Gastroesophageal sphincter (tissue), 3 donors: ENCODE results near the gene TOMM40.

Experiments used
- EP300 ChIP-seq: sonication (generic); formaldehyde crosslinking; IDR thresholded peaks from one replicate; pipeline ENCODE4 v1.6.1; 2017; ENCODE audit warnings: antibody characterized with exemption, mild to moderate bottlenecking
- POLR2A ChIP-seq, 2 donors: fragments of 450-650 bp; IDR thresholded peaks; one replicate each; pipeline ENCODE4 v1.6.1; 2017; ENCODE audit warnings: antibody characterized with exemption in 2 of 2, mild to moderate bottlenecking in 2 of 2, moderate library complexity in 1 of 2
- POLR2AphosphoS5 ChIP-seq: sonication (generic); formaldehyde crosslinking; IDR thresholded peaks from one replicate; pipeline ENCODE4 v1.6.1; 2017; ENCODE audit warnings: antibody characterized with exemption
- TF ChIP-seq, protein P1 (sequence below), 4 experiments: fragments of 200-600 bp in 2 of 4; fragments of 450-650 bp in 2 of 4; sonication (generic) in 1 of 4; IDR thresholded peaks; one replicate each; pipeline ENCODE4 v1.5.1; 2017 to 2019; ENCODE audit warnings: antibody characterized with exemption in 4 of 4, mild to moderate bottlenecking in 2 of 4, moderate library complexity in 2 of 4

DNA sequence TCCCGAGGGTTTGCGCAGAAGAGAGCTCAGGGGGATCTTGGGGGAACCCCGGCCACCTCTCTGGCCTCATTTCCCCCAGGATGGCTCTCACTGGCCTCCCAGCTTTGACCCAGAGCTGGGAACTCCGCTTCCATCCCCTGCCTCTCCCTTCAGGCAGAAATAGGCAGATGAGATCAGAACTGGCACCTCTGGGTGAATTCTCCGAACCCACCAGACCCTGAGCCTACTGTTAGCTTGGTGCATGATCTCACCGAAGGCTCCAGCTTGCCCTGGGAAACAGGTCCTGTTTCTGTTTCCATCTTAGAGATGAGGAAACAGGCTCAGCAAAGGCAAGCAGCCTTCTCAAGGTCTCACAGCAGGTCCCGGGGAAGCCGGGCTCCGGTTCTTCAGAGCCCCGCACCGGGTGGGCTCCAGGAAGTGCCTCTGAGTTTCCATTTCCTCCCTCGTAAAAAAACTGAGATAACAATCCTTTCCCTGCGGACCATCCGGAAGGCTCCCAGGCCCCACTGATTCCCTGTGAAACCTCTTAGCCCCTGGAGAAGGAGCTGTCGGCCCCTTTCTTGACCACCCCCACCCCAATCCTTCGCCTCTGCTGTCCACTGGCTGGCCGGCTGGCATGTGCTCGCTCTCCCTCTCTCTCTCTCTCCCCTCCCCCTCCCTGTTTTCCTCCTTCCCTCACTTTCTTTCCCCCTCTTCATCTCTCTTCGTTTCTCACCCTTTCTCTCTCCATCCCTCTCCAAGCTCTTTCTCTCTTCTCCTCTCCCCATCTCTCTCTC is 42.8 kb upstream of the TOMM40 start:
- TF ChIP-seq POLR2A (IDR thresholded peaks at IDR 0.05) = no peak
- TF ChIP-seq, protein P1, sequence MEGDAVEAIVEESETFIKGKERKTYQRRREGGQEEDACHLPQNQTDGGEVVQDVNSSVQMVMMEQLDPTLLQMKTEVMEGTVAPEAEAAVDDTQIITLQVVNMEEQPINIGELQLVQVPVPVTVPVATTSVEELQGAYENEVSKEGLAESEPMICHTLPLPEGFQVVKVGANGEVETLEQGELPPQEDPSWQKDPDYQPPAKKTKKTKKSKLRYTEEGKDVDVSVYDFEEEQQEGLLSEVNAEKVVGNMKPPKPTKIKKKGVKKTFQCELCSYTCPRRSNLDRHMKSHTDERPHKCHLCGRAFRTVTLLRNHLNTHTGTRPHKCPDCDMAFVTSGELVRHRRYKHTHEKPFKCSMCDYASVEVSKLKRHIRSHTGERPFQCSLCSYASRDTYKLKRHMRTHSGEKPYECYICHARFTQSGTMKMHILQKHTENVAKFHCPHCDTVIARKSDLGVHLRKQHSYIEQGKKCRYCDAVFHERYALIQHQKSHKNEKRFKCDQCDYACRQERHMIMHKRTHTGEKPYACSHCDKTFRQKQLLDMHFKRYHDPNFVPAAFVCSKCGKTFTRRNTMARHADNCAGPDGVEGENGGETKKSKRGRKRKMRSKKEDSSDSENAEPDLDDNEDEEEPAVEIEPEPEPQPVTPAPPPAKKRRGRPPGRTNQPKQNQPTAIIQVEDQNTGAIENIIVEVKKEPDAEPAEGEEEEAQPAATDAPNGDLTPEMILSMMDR (IDR thresholded peaks at IDR 0.05) = no peak
- no peak for TF ChIP-seq EP300
- TF ChIP-seq POLR2AphosphoS5 = no peak
